ENCODE results near the gene LARP4B.

GRCh38 chr10:818010-818409 lies 113.5 kb downstream of the LARP4B start:
- TF ChIP-seq CTCF (conservative IDR thresholded peaks at IDR 0.05 in 1 of 2, IDR thresholded peaks at IDR 0.05 in 1 of 2; ENCODE audit: extremely low read depth in 1 of 2, insufficient read depth in 1 of 2, low read depth in 1 of 2, low read length in 2 of 2): no peak
- TF ChIP-seq EZH2 (IDR thresholded peaks at IDR 0.05; ENCODE audit: borderline replicate concordance, low read length): no peak
